Activated CD4-positive, CD25-positive, alpha-beta regulatory T cell treated with anti-CD3 and anti-CD28 coated beads, Interleukin-2, amount 50 U/mL, for 24 hours (primary cell): ENCODE data around the gene SI.
"Not testable (repeated sequence)": the region's sequence is repeated elsewhere in the genome, so short reads cannot be mapped to it uniquely, and the experiment has no call there.

ENCODE experiments used
- ATAC-seq, 2 donors: fragments of 150-1000 bp; cut with Tn5 transposase; one replicate each; pipeline ENCODE4 v1.10.0; 2021; ENCODE audit warnings: mild to moderate bottlenecking in 1 of 2, moderate library complexity in 1 of 2

The SI gene

DNA sequence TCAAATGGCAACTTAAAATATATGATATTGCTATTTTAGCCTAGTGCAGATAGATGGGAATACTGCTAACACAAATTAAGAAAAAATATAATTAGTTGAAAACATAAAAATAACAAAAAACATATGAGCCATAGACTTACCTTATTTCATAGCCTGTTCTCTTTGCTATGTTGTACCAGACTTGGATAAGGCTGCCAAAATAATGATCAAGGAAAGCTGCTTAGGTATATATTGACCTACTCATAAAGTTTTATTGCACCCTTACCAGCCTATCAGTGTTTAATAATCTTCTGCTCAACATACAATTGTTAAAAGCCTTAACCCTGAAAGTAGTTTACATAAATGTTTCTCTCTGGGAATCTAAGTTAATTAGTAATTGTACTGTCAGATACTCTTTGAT is at the start of gene SI:
TSS of gene SI (minus strand) at position 204 of the 400 bp plus-strand sequence. CDS start 2,484 bp downstream, outside the sequence.
- no peak for ATAC-seq

DNA sequence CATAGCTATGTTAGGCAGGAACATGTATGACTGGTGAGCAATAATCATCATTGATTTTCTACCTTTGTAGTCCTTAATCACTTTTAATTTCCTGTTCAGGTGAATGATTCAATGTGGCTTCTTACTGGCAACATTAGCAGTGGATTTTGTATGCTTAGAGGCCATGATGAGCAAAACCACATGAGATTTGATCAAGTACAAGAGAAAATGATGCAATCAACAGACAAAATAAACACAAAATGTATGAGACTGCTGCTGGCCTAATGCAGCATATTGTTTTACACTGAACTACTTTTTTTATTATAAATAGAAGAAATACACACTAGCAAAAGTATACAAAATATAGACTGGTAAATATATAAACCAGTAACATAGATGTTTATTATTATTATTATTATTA is 47.5 kb upstream of the SI start:
- no peak for ATAC-seq

DNA sequence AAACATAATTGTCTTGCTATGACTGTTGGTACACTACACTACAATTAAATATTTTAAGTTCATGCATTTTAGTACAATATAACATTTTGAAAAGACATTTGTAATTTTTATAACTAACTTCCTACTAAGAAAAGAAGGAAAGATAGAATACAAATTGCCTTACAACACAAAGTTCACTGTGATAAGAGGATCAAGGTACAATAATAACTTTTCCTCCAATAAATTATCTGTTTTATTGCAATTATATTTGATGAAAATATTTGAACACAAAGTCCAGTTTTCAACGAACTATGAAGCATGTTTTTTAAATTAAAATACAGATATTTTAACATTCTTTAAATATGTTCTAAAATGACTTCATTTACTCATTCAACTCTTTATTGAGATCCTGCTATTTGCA is 33.1 kb upstream of the SI start:
- no peak for ATAC-seq

DNA sequence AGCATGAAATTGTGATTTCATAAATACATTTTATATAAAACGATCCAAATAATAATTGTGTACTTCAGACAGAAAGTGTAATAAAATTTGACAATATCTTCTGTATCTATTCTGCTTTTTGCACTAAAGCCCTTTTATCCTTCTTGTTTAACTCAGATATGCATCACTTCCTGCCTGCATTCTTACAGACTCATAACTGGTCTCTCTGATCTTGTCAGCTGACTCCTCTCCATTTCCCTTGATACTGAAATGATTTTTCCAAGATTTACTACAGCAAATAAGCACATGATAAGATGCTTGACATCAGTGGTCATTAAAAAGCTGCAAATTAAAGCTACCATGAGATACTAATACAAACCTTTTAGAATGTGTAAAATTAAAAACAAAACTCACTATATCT is 25.3 kb upstream of the SI start:
- no peak for ATAC-seq

DNA sequence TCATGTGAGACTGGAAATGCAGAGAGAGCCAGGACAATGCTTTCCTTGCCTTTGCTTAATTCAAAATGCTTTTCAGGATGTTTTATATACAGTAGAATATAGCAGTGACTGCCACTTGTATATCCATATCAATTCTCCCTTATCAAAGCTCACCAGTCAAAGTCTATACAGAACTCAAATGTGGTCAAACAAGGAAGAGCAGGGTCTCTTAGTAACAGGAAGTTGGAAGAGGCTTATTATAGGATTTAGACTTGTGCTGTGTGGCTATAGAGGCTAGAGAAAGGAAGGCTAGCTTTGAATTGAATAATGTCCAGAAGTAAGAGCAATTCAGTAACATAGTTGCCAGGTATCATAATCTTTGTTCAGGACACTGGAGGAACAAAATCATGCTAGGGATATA is 4.4 kb upstream of the SI start:
- ATAC-seq, result no peak

DNA sequence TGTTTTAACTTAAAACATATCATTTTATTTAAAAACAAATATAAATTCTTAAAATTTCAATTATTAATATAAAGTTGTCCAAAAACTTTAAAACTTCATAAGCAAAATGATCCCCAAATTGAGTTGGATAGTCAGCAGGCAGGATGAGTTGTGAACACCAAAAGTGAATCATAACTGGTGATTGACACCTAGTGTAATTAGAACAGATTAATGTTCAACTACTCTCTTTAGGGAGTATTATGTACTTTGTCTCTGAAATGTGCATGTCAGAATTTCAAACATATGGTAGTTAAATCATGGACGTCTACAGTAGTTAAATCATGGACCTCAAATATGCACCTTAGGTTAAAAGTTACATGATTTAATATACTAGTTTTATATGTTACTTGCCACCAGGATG is 2.9 kb upstream of the SI start:
- ATAC-seq, result no peak

DNA sequence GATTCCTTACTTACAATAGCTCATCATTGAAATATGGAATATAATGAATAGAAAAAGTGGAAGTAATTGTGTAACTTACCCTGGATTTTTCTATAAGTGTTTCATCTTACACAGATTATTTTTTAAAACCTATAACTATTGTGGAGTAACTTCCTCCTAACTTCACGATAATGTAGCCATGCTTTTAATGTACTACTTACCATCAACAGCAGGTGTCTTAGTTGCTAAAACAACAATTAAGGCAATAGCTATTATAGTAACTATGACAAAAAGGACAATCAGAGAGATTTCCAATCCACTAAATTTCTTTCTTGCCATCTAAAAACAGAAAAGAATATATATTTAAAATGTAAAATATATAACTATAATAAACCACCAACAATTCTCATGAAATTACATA is 2.6 kb downstream of the SI start:
- ATAC-seq, result no peak

DNA sequence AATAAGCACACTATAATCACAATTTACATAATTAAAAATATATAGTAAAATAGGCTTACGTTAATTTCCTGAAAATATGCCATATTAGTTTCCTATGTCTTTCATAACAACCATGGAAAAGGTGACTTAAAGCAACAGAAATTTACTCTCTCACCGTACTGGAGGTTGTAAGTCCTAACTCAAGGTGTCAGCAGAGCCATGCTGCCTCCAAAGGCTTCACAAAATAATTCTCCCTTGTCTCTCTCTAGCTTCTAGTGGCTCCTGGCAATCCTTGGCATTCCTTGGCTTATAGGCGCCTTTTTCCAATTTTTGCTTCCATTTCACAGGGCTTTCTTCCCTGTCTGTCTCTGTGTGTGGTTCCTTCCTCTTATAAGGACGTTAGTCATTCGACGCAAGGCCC is 7.6 kb downstream of the SI start:
- no peak for ATAC-seq

DNA sequence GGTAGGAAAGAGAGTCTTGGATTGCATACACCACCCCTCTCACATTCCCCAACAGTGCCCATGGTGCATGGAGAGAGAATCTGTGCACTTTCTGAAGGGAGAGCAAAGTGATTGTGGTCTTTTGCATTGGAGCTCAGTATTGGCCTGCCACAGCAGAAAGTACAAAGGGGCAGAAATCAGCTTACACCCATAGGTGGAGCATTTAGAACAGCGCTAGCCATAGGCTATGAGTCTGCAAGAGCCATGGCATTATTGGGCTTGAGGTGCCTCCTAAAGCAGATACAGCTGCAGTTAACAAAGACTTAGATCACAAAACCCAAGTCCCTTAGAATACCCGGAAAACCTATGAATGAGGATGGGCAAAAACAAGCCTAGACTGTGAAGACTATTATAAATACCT is 21.8 kb downstream of the SI start:
- no peak for ATAC-seq

DNA sequence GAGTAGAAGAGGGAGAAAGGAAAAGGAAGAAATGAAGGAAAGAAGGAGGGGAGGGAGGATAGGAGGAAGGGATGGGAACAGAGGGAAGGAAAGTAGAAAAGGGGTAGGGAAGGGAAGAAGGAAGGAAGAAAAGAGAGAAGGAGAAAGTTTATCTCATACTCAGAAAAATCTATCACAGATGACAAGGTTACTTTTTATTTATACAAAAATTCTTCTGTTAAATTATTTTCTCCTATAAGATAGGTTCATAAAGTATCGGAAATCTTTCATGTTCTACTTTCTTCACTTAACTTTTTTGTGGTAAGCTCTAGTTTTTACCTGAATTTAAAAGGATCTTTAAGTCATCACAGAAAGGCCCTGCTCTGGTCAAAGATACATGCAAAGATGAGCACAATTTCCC is 38.1 kb downstream of the SI start:
- ATAC-seq, result no peak

DNA sequence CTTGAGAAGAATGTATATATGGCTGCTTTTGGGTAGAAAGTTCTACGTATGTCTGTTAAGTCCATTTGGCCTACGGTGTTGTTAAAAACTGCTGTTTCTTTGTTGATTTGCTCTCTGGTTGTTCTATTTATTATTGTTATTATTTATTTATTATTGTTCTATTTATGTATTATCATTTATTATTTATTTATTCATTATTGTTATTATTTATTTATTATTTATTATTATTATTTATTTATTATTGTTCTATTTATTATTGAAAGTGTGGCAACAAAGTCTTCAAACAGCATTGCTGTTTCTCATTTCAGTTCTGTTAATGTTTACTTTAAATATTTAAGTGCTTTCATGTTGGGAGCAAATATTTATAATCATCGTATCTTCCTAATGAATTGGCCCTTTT is 66.7 kb downstream of the SI start:
- no peak for ATAC-seq

DNA sequence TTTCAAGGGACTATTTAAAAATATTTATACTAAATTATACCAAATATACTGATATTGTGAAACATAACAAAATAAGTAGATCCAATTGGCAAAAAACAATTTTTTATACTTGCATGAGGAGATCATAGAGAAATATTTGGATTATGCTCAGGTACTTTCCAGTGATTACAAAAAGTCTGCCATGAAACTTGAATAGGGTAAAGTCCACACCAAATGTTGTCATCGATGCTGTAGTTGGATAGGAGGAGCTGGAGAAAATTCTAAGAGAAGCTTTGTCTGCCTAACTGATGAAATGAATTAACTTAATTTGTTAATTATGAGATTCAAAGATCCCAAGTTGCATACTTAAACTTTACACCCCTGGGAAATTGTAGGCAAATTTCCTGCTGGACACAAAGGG is 93.3 kb downstream of the SI start:
- ATAC-seq, result no peak

DNA sequence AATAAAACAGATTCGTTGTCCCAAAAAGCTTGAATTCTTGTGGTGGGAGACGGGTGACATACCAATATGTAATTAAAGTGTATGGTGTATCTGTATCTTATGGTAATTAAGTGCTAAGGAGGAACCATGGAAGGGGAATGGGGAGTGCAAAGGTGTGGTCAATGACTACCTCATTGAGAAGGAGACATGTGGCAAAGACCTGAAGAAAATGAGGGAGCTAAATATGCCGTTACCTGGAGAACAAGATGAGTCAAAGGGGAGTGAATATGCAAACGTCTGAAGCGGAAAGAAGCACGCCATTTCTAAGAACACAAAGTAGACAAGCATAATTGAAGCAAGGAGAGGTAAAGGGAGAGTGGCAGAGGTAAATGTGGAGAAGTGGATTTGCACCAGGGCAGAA is 115.7 kb downstream of the SI start:
- no peak for ATAC-seq

DNA sequence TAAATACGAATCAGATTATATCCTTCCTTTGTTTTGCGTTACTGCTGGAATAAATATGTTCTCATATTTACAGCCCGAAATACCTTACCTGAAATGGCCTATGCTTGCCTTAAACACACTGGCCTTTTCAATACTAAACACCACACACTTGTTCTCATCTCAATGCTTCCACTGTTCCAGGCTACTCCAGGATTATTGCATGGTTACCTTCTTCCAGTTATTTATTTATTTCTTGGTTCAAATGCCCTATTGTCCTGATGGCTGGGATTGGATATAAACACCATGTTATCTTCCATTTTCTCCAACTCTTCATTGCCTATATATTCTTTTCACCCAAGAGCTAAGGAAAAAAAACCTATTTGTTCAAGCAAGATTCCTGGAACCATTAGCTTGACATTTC is 125.3 kb downstream of the SI start:
- no peak for ATAC-seq

DNA sequence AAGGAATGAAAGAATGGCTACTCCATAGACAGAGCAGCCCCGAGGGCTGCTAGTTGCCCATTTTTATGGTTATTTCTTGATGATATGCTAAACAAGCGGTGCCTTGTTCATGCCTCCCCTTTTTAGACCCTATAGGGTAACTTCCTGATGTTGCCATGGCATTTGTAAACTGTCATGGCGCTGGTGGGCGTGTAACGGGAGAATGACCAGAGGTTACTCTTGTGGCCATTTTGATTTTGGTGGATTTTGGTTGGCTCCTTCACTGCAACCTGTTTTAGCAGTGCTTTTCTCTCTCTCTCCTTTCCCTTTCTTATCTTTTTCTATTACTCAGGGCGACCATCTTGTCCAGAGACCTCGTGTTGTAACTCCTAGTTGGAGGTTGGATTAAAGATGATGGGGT is 126.9 kb downstream of the SI start:
- not testable (repeated sequence) for ATAC-seq

DNA sequence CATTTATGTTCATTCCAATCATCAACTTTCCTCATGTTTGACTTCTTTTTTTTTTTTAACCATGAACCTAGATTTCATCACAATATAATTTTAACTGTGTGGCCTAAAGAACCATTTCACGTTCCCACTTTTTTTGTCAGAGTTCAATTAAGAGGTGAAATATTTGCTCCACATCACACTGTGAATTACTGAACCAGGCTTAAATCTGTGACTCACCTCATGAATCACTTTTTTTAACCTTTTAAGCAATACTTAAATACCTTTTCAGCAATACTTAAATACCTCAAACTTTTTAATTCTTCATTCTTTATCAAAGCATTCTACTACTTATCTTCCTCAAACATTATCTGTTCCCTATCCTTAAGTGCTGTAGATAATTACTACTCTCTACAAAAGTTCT is 137.6 kb downstream of the SI start:
- no peak for ATAC-seq

DNA sequence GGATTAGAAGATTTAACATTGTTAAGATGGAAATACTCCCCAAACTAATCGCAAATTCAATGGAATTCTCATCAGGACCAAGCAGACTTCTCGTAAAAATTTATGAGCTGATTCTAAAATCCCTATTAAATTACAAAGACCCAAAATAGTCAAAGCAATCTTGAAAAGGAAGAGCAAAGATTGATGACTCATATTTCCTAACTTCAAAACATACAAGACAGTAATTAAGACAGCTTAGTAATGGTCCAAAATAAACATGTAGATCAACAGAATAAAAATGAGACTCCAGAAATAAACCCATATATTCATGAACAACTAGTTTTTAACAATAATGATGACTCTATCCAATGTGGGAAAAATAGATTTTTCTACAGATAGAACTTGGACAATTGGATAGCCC is 148.7 kb downstream of the SI start:
- ATAC-seq, result no peak
